ENCODE results near the gene SH3BGRL3.
A peak's percentile ranks its signal among the peaks of the same experiment; 100 is the strongest.

The SH3BGRL3 gene

DNA sequence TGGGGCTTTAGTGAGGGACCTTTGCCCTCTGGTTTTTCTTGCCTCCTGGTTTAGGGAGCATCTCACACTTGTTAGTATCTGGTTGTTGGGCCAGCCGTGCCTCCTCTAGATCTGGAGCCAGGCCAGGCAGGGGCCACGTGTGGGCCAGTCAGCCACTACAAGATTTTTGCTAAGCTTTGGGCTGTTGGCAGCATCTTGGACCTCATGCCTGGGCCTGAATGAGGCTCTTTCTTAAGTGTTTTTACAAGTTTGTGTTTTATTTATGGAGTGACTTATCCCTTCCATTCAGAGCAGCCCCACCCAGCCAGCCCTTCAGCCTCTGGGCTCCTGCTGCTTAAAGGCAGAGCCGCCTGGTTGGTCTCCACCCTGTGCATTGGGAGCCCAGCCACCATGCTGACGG lies 1.6 kb upstream of the SH3BGRL3 start:
- DNase-seq: no peak

DNA sequence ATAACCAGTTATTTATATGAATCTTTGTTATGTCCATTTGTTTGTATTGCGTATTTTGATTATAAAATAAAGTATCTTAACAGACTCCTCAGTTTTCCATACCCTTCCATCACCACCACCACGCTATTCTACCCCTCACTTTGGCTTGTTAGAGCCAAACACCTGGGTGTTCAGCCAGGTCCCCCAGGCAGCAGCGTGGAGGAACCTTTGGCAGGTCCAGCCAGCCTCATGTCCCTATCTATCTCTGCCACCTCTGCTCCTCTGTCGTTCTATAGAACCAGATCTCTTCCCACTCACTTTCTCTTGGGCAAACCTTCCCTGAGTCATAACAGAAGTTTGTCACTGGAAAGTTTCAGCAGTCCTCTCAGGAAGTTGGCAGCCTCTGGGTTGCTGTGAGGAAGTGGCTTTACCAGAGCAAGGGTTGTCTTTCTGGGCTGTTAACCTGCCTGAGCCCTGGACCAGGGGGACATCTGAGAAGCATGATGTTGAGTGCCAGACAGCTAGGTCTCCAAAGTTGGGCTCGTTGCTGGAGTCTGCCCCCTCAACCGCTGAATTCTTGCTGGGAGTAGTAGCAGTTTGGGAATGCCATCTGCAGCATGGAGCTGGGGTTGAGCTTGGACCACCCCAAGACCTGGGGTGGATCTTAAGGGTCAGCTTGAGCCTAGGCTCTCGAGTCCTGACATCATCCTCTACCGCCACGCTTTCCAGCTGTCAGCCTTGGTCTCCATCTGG lies 996 bp upstream of the SH3BGRL3 start:
- no peak for DNase-seq

DNA sequence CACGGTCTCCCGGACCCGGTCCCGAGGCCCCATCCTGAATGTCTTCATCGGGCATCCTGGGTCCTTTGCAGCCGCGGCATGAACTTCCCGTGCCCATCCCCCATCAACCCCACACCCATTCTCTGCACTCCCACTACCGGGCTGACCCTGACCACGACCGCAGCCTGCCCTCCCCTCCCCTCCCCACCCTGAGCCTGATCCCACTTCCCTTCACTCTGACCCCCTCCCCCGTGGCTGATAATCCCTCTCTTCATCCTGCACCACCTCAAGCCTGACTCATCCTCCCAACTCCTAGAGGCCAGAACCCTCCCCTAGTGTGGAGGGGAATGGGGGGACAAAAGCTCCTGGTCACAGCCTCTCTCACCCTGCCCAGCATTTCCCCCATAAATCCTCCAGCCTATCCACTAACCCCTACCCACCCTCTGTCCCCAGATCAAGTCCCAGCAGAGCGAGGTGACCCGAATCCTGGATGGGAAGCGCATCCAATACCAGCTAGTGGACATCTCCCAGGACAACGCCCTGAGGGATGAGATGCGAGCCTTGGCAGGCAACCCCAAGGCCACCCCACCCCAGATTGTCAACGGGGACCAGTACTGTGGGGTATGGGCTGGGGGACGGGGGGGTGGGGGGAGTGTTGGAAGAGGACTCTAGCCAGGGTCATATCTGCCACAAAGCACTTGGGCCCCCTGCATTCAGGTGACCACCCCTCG lies 602 bp downstream of the SH3BGRL3 start:
- DNase-seq: no peak

DNA sequence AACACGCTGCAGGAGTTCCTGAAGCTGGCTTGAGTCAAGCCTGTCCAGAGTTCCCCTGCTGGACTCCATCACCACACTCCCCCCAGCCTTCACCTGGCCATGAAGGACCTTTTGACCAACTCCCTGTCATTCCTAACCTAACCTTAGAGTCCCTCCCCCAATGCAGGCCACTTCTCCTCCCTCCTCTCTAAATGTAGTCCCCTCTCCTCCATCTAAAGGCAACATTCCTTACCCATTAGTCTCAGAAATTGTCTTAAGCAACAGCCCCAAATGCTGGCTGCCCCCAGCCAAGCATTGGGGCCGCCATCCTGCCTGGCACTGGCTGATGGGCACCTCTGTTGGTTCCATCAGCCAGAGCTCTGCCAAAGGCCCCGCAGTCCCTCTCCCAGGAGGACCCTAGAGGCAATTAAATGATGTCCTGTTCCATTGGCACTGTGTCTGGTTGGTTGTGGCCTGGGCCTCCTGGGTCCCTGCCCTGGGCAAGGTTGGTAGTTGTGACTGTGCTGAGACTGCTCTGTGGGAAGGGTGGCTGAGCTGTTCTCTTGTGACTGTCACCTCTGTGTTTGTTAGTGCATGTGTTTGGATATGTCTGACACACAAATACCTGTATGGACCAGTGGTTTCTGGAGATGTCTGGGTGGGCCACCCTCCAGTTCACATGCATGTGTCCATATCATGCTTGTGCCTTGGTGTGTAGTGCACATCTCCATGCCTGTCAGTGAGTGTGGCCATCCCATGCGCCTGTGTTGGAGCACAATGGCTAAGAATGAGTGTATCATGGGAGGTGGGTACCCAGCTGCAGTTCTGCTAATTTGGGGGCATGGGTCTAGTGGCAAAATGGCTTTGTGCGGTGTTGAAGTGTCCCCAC lies 1.4 kb downstream of the SH3BGRL3 start:
- DNase-seq: no peak

DNA sequence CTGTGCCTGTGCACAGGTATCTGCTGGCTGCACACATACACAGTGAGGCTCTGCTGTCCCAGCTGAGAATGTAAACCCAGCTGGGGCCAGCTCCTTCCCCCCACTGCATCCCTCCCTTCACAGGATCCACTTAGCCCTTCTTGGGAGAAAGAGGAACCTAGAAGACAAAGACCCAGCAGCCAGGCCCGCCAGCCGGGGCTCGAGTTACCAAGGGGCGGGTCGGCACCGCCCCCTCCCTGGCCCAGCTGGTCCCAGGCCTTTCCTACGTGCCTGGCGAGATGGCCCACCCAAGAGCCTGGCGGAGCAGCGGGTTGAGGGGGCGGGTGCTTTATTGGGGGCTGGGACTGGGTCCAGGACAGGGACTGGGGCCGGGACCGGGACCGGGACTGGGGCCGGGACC lies 2.1 kb downstream of the SH3BGRL3 start:
- DNase-seq: no peak

DNA sequence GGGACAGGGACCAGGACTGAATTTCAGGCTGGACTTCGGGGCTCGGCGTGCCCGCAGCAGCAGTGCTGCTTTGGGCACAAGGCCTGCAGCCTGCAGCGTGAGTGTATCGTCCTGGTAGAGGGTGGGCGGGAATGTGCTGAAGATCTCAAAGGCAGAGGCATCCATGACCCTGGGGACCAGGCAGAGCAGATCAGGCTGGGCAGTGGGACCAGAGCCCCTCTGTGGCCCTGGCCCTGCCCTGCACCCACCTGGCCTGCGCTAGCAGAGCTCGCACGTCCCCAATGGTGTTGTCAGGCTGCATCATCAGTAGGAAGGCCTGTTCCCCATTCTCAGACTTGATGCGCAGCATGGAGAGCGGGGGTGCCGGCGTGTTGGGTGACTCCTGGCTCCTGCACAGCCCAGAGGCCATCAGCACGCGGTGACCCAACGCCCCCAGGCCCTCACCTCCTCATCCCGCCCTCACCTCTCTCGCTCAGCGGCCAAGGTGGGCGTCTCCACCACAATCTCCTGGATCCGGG lies 2.6 kb downstream of the SH3BGRL3 start:
- no peak for DNase-seq

DNA sequence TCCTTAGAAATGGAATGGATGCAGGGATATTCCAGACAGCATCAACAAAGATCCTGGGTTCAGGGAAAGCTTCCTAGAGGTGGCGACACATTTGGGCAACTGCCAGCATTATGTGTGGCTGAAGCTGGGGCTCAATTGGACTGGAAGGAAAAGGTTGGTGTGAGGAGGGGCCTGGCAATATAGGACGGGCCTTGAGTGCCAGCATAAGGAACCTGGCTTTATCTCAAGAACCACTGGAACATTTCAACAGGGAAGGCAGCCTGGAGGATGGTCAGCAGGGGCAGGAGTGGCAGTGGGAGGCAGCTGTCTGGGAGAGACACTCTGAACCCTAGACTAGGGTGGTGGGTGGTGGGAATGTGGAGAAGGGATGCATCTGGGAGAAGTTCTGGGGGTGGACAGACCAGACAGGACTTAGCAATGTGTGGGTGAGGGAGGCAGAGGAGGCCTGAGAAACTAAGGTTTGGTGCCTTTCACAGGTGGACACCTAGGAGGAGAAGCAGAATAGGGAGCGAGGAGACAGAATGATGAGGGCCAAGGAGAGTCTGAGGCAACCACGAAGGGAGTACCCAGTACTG lies 3.5 kb downstream of the SH3BGRL3 start:
- DNase-seq: no peak

DNA sequence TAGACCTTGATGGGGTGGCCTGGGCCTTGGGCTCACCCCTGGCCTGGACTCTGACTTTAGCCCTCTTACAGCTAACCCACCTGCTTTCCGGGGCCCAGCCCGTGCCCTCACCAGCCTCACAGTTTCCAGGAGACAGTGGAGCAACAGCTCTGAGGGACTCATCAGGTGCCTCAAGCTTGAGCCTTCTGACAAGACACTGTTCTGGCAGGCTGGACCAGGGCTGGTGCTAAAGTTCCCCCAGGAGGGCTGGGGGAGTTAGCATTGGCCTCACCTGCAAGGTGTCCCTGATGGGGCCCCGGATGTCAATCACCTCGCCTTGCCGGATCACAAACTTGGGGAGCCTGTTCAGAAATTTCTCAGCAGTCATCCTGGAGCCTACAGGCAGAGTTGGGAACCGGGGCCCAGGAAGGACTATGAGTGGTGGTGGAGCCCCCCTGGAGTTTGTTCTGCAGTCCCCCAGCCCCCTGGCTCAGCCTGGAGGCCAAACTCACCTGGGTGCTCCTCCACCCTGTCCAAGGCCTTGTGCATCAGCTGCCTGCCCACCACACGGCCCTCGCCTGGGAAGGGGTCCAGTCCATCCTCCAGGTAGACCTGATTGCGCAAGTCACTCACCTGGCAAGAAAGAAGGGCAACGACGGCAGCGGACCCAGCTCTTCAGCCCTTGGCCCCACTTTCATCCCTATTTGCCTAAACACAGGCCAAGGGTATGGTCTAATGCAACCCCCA lies 4.1 kb downstream of the SH3BGRL3 start:
- DNase-seq: no peak

DNA sequence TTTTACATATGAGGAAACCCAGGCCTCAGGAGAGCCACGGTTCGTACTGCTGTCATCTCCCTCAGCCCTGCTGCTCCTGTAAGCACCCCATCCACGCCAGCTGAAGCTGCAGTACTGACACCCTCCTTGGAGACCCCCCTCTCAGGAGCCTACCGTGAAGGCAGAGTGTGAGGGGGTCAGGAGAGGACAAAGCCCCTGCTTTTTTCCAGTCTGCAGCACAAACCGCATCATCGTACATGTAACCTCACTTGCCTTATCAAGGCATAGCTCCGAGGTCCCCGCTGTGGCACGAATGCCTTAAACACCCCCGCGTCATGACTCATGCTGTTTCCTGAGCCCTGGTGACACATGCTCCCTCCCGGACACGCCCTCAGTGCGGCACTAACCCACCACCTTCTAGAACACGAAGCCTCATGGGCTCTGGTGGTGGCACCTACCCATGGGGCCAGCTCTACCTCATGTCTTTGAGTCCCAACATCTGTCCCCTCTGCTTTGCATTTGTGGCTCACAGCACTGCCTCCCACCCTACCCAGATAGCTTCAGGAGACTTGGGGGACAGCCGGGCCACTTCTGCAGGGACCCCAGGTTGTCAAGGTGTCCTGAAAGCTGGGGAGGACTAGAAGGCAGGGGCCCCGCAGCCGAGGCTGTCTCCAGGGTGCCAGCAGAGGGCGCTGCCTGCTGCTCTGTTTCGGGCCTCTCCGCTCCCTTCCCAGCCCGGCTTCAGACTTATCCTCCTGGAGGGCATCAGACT lies 4.9 kb downstream of the SH3BGRL3 start:
- peak in 1 of 2 experiments; percentile 35 for DNase-seq

DNA sequence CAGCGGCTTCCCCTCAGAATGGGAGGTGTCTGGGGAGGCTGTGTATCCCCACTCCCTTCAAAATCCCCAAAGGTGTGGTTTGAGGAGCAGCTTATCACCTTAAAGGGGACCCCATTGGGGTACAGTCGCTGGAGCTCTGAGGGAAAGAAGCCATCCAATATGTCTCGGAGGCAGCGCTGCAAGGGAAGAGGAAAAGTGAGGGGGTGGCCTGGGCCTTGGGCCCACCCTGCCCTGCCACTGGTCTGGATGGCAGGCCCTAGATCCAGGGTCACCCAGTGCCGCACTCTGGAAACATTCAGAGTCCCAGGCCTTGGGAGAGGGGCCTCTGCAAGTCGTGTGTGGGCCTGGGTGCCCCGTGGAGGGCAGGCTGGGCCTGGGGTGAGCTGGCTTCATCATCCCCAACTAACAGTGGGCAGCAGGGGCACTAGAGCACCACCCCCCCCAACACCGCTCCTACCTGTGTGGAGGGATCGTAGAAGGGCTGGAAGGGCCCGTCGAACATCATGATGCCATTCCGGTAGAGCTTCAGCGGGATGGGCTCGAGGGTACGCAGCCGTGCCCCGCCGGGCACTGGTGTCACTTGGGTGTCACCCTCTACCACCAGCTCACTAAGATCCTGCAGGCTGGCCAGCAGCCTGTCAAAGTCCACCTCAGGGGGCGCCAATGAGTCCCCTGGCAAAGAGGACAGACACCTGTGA lies 5.6 kb downstream of the SH3BGRL3 start:
- peak in 1 of 2 experiments; percentile 1 for DNase-seq

DNA sequence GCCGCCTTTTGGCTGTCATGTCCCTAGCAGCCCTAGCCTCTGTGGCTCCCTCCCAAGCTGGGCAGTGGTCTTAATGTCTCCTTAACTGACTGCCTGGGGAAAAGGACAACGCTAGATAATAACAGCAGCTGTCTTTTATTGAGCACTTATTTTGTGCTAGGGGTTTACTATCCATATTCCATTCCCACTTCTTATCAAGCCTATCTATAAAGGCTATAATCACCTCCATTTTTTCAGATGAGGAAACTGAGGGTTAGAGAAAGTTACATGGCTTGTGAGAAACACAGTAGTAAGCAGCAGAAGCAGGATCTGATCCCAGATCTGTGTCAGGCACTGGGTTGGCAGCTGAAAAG lies 6.2 kb downstream of the SH3BGRL3 start:
- no peak for DNase-seq

DNA sequence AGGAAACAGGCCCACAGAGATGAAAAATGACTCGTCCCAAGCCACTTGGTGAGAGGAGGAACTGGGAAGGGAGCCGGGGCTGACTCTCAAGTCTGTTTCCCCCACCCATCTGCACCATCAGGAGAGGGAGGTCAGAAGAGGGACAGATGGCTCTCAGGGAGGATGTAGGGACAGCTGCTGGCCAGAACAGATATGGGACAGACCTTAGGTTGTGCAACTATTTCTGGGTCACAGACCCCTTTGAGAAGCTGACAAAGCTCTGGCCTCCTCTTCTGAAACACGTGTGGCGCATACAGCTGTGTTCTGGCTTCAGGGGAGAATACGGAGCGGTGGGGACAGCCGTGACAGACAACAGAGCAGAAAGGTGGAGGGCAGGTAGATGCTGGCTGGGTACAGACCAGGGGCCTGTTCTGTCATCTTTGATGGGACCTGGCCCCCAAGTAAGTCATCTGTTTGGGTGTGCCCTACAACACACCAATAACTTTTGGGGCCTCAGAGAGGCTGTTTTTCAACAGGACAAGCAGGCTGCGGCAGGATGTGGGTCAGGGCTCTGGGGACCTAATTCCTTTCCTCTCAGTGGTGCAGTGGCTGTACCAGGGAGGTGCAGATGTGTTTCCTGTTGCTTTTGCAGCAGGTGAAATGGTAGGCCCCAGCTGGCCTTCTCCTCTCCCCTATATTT lies 7.3 kb downstream of the SH3BGRL3 start:
- DNase-seq: no peak

DNA sequence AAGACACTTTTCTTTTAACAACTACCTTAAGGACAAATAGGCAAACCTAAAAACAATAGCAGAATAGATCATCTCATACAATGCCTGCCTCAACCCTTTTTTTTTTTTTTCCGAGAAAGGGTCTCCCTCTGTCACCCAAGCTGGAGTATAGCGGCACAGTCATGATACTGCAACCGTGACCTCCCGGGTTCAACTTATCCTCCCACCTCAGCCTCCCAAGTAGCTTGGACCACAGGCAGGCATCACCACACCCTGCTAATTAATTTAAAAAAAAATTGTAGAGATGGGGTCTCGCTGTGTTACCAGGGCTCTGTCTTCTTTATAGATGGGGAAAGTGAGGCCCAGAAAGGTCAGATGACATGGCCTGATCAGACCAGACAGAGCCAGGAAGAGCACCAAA lies 7.9 kb downstream of the SH3BGRL3 start:
- DNase-seq: no peak

DNA sequence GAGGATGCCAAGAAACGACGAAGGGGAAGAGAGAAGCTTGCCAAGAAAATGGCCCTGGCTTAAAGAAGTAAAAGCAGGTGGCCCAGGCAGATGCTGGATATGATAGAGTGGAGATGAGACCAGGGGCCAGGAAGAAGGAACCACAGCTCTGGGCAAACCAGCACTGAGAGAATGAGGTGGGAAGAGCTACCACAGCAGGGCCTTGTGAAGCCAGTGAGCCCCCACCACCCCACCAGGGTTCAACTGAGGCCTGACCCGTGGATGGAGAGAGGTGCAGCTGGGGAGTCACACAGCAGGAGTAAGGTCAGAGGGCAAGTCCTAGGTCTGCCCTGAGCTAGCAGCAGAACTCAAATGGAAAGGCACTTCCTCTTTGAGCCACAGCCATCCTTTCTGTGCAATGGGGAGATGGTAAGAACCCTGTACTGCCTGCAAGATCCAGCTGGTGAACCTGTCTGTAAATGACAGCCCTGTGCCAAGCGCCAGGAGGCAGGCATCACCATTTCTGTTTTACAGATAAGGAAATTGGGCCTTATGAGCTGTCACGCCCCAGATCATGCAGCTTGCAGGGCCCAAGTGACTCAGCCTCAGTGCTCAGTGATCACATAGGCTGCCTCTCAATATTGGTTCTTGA lies 8.5 kb downstream of the SH3BGRL3 start:
- DNase-seq: no peak

DNA sequence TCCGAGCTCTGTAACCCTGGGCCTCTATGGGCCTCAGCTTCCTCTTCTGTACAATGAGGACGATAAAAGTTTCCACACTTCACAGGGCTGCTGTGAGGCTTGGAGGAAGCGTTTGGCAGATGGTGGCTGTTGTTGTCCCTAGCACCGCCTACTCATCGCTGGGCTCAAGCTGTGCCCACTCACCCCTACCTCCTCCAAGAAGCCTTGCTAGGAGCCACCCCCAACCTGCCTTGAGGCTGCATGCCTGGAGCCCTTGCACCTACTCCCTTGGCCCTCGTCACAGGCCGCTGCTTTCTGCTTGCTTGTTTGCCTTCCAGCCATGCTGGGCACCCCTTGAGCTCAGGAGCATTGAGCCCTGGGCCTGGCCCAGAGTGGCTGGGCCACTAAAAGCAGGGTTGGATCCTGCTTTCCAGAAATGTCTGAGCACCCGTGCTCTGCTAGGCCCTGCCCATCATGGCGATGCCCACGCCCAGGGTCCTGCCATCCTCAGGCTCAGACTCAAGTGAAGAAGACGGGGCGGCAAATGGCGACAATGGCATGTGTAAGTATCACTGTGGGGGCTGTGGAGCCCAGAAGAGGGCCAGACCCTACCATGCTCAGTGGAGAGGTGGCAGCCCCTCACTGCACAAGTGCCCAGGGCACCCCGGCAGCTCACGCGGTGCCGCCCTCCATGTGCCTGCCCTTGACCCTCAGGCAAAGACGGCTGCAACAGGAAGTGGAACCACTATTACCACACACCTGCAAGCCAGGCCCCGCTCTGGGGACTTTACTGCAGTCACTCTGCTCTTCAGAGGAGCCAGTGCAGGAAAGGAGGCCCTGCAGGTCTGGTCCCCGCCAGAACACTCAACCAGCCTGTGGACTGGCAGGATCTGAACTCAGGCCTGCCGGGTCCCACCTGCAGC lies 9.5 kb downstream of the SH3BGRL3 start:
- DNase-seq: no peak

DNA sequence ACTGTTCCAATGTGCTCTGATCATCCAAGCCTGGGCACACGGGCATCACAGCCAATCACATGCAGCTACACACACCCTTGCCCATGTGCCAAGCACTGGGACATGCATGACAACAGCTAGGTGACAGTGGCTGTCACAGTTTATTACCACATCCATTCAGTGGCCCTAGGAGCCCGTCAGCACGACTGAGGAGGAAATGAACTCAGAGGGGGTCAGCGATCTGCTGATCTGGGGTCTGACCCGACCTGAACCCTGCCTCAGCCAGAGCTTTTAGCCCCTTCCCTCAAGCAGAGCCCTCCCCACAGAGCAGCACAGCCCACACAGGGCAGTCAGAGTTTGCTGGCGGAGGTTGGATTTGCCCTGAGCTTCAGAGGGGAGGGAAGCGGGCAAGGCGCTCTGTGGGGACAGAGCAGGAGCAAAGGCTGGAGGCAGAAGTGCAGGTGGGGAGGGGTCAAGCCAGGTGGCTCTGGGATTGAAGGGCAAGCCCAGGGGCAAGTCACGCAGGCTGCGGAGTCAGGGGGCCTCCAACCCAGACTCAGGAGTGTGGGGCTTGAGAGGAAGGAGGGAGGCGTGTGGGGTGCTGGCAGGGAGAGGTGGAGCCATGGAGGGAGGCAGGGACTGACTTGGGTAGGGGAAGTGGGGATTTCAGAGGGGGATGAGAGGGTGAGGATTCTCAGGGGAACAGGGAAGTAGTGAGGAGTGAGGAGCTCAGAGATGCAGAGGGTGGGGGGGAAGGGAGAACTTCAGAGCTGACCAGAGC lies 10.4 kb downstream of the SH3BGRL3 start:
- DNase-seq: no peak

DNA sequence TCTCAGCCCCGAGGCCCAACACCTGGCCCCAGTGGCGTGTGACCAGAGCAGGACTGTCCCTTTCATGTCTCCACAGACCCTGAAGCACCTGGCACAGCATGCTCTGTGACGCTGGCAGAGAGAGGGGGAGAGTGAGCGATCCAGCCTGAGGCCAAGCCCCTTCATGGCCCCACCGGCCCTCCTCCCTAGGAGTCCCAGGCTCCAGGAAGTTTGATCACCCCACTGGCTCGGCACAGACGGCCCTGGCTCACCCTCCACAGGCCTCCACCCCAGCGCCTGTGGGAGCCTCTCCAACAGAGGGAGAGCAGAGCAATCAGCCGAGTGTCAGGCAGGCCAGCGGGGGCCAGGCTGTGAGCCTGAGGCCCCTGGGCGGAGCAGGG lies 11.0 kb downstream of the SH3BGRL3 start:
- DNase-seq: no peak

DNA sequence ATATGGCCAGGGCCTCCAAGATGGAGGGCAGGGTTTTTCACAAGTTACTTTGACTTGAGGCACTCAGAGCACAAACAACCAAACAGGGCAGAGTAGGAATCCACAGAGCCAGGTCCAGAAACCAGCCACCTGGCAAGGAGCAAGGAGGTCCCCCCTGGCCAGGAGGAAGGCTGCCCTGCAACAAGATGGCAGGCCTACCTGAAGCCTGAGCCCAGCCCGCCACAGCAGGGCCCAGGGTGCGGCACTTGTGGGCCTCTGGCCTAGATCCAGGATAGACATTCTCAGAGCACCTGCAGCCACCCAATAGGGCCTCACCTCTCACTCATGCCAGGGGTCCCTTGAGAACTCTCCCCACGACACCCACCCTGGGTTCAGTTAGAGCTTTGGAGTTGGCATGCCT lies 11.5 kb downstream of the SH3BGRL3 start:
- no peak for DNase-seq

Measured in NCI-H2081 (cell line).